Measurements from ENCODE around the gene ITPR1. TPM values are rescaled to one million over a fixed set of nuclear protein-coding genes. Genes with fewer than 3 reads are reported as not detected.

The ITPR1 gene
- polyA plus RNA-seq, 2 of the 4 experiments (the other 2 are of a cell fraction), result 2.8 to 9.6 TPM

- Histone ChIP-seq H3K9me3 (no peaks in the 10 kb centered on the region; the same call in 2 of the 3 replicates), H3K27ac (peak overlapping the region; percentile 61 to 84), H3K4me1 (peaks cover 58% of the 10 kb centered on the region), H3K4me2 (peak overlapping the region; percentile 66), H3K4me3 (no peak overlapping the region)
- WGBS (ENCODE audit: missing lambda C conversion rate), result 62% methylated on average over 3 of the region's 3 CpGs
- CTCF ChIA-PET, result interaction anchor here (0.6 to 1.8 kb wide), 5 partner anchors 15 to 235 kb away, joined by 3 to 10 read pairs (median 3); no protein-coding TSS in a partner anchor
- no peak for FAIRE-seq
- ATAC-seq, result no peak
- TF ChIP-seq RCOR1 (IDR thresholded peaks at IDR 0.05; ENCODE audit: low read depth, low read length), result no peak
- no peak for TF ChIP-seq CHD2 (IDR thresholded peaks at IDR 0.05; ENCODE audit: low read length, partially characterized antibody)
- no peak for TF ChIP-seq RNF2 (IDR thresholded peaks at IDR 0.05; ENCODE audit: borderline replicate concordance, low read depth)
- TF ChIP-seq PHF8 (IDR thresholded peaks at IDR 0.05; ENCODE audit: borderline replicate concordance, low read depth), result no peak
- TF ChIP-seq MAFK (IDR thresholded peaks at IDR 0.05; ENCODE audit: partially characterized antibody), result no peak
- TF ChIP-seq ELK1 (IDR thresholded peaks at IDR 0.05; ENCODE audit: low read depth, low read length), result no peak
- TF ChIP-seq CBX2 (IDR thresholded peaks at IDR 0.05; ENCODE audit: borderline replicate concordance, low read depth), result no peak
- TF ChIP-seq SMC3 (IDR thresholded peaks at IDR 0.05), result no peak
- no peak for TF ChIP-seq RAD21 (conservative IDR thresholded peaks at IDR 0.05 in 1 of 2, IDR thresholded peaks at IDR 0.05 in 1 of 2)
- no peak for TF ChIP-seq PBX3 (IDR thresholded peaks at IDR 0.05)
- TF ChIP-seq EHF (CRISPR knock-in tag; IDR thresholded peaks at IDR 0.05), result no peak
- TF ChIP-seq ZFP36 (IDR thresholded peaks at IDR 0.05; ENCODE audit: borderline replicate concordance, partially characterized antibody), result no peak
- TF ChIP-seq FOXS1 (CRISPR knock-in tag; IDR thresholded peaks at IDR 0.05), result no peak
- no peak for TF ChIP-seq JUN (IDR thresholded peaks at IDR 0.05)
- no peak for TF ChIP-seq ZSCAN20 (CRISPR knock-in tag; IDR thresholded peaks at IDR 0.05)
- DNase-seq (ENCODE audit: low read depth in 1 of 2, low spot score in 1 of 2), result no peak
- POLR2A ChIA-PET, result no interaction called here
These were observed 247.9 kb downstream of the ITPR1 start for GRCh38 chr3:4741106-4741403.

GRCh38 chr3:4741404-4742307 is 248.5 kb downstream of the ITPR1 start:
- FAIRE-seq, result peak; percentile 72
- H3K27ac ChIP-seq, result peak overlapping the region; percentile 61 to 84
- H3K4me1 ChIP-seq, result peaks cover 63% of the 10 kb centered on the region
- ChIA-PET CTCF (interaction anchor here (0.6 to 5.3 kb wide), 7 partner anchors 16 to 235 kb away, joined by 3 to 26 read pairs (median 5); no protein-coding TSS in a partner anchor), POLR2A (interaction anchor here (0.8 to 2.3 kb wide), 2 partner anchors 237 to 239 kb away, joined by 3 to 8 read pairs; partner anchors contain the start of gene BHLHE40)
- H3K4me2 ChIP-seq, result peak overlapping the region; percentile 66
- peak; percentile 77 to 84 for ATAC-seq
- H3K4me3 ChIP-seq, result no peak overlapping the region
- peak; percentile 92 to 97 for DNase-seq (ENCODE audit: low read depth in 1 of 2, low spot score in 1 of 2)
- WGBS (ENCODE audit: missing lambda C conversion rate), result 22% methylated on average over 12 of the region's 14 CpGs
- no peaks in the 10 kb centered on the region; the same call in 2 of the 3 replicates for H3K9me3 ChIP-seq
- peak; percentile 88 for TF ChIP-seq BCL3 (IDR thresholded peaks at IDR 0.05)
- TF ChIP-seq EP300 (IDR thresholded peaks at IDR 0.05), result peak; percentile 49 to 69; a peak in 2 of 5 replicates
- peak; percentile 85 for TF ChIP-seq EHF (CRISPR knock-in tag; IDR thresholded peaks at IDR 0.05)
- no peak for TF ChIP-seq NFE2L2 (conservative IDR thresholded peaks at IDR 0.05; ENCODE audit: low read length)
- TF ChIP-seq ELK1 (IDR thresholded peaks at IDR 0.05; ENCODE audit: low read depth, low read length), result no peak
- TF ChIP-seq FOXS1 (CRISPR knock-in tag; IDR thresholded peaks at IDR 0.05), result peak; percentile 100
- no peak for TF ChIP-seq CTCF (IDR thresholded peaks at IDR 0.05)
- TF ChIP-seq TFCP2L1 (CRISPR knock-in tag; IDR thresholded peaks at IDR 0.05), result no peak
- TF ChIP-seq POLR2A (IDR thresholded peaks at IDR 0.05; ENCODE audit: low read length), result no peak
- TF ChIP-seq KDM1A (IDR thresholded peaks at IDR 0.05; ENCODE audit: low read depth), result no peak
- no peak for TF ChIP-seq SREBF2 (IDR thresholded peaks at IDR 0.05)
- TF ChIP-seq RARB (CRISPR knock-in tag; IDR thresholded peaks at IDR 0.05), result 0 out of 2 replicates have a peak, but pooled peaks have one; percentile 57
- no peak for TF ChIP-seq POLR2AphosphoS2 (conservative IDR thresholded peaks at IDR 0.05; ENCODE audit: low read length)
- TF ChIP-seq HOXA7 (CRISPR knock-in tag; IDR thresholded peaks at IDR 0.05), result no peak
- TF ChIP-seq TP53 (CRISPR knock-in tag; IDR thresholded peaks at IDR 0.05), result peak; percentile 88
- TF ChIP-seq MAFK (IDR thresholded peaks at IDR 0.05; ENCODE audit: partially characterized antibody), result no peak
- TF ChIP-seq ATOH8 (CRISPR knock-in tag; IDR thresholded peaks at IDR 0.05; ENCODE audit: low read depth), result peak; percentile 89
- no peak; the same call in 1 of the 2 replicates for TF ChIP-seq NPAS2 (CRISPR knock-in tag; IDR thresholded peaks at IDR 0.05; ENCODE audit: borderline replicate concordance)
